CD4-positive, alpha-beta T cell treated with Interleukin-2 at 100 ng/mL for 4 hours (primary cell): ENCODE measurements around the gene ZKSCAN8.

Source experiments
- DNase-seq: peaks from one replicate; pipeline ENCODE4 v3.0.0-alpha.2; 2020; ENCODE audit warnings: low spot score

The ZKSCAN8 gene

DNA sequence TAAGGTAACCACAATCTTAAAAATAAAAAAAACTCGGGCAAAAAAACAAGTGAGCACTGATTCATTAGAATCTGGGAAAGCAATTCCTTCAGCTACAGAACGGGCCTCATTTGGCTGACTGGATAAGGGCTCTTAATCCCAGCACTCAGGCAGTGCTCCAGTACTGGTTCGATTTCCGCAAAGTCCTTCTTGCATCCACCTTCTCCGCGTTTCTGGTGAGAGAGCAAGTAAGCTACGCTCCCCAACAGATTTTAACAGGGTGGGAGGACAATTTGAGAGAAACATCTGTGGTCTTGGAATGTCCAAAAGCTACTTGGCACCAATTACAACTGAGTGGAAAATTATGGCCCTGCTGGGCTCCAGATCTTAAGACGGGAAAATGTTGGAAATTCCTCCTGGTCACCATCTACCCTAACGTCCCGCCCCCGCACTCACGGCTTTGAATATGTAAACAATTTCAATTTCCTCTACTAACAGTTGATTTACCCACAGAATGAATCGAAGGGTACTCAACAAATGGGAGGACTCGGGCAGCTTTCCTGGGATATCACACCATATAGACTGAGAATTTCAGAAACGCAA lies 65.3 kb downstream of the ZKSCAN8 start:
- no peak for DNase-seq

DNA sequence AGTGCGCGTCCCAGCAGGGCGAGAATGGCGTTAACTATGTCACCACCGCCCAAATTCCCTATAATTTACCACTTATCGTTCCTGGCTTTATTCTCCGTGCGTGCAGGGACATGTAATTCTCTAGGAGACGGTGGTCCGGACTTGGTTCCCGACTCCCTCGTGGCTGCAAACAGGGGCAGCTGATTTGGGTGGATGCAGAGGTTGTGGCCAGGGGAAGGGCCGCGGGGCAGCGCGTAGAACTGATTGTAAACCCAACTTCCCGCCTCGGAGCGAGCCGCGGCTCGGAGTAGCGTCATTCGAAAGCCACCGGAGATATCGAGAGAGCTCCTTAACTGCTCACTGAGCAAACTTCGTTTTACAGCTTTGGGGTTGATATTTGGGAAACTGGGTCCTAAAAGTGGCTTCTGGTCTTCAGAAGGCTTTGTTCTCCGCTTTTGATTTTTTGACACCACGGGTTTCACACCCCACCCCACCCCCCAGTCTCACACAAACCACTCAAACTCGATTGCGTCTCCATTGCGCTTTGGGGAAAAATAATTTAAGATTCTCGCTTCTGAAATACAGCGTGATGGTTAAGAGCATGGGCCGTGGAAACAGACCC lies 65.9 kb downstream of the ZKSCAN8 start:
- DNase-seq: no peak

DNA sequence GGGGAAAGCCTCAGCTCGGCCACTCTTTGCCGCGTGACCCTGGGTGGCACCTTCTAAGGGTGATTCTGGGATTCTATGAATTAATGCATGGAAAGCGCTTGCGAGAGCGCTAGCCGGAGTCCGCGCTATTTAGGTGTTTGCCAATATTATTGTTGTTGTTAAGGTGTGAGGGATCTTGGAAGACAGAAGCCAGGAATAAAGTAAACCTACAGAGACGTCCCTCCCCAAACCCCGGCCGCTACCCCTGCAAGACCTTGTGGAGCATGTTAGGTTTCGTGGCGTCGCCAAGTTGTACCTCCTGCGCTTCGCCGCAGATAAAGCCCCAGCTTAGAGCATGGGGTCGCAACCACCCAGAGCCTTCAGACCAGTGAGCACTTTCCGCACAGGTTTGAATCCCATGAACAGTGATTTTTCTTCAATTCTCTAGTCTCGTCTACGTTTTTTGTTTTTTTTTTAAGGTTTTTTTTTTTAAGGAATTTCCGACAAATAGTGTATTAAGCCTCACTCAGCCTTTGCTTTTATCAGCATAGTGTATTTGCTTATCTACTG lies 66.5 kb downstream of the ZKSCAN8 start:
- no peak for DNase-seq
